Dedifferentiated amniotic fluid mesenchymal stem cell (primary cell): ENCODE measurements around the gene HOXB1.

Experiments
- DNase-seq: peaks from one replicate; pipeline ENCODE4 v3.0.0-alpha.2; 2016; ENCODE audit errors: extremely low spot score

The HOXB1 gene

GRCh38 chr17:48554412-48555257 is 23.8 kb upstream of the HOXB1 start:
- no peak for DNase-seq

DNA sequence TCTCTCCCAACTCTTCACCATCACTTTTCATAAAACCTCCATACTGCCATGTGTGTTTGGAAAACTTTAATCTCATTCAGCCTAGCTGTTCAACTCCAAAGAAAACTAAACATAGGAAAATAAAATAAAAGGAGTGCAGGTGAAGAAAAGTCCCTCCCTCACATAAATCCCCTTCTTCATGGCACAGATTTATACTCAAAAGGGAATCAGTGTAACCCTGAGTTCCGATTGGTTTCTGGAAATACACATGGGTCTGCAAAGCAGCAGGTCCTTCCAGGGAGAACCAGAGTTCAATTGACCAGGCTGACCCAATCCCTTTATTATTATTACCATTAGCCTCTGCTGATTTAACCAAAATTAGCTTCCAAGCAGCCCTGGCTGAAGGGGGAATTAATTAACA is 23.0 kb upstream of the HOXB1 start:
- DNase-seq, result no peak

GRCh38 chr17:48553190-48553547 is 22.4 kb upstream of the HOXB1 start:
- DNase-seq, result no peak

DNA sequence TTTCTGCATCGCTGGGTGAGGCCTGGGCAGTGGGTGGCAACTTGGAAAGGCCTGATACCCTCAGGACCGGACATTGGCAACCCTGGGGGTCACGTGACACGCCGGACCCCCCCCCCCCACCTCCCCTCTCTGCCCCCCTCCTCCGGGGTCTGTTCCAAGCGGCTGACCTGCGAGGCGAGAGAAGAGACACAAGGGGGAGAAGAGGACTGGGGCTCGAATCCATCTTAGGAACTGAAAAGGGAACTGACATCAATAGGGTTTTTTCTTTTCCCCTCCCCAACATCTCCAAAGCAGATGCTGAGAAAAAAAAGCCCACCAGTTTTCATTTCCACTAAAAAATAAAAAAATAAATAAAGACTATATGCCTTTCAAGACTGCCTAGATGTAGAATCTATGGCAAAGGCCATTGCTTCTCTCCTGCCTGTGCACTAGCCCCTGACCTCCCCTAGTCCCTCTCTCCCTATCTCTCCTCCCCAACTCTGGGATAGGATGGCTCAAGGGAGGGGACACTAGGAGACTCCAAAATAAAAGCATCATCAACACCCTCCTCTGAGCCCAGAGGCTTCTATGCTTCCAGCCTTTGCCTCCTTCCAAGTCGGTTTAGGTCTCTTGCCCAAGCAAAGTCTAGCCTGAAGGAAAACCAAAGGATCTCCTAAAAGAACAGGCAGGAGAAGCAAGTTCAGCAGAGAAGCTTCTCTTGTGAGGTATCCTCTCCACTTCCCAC is 21.8 kb upstream of the HOXB1 start:
- DNase-seq, result no peak

DNA sequence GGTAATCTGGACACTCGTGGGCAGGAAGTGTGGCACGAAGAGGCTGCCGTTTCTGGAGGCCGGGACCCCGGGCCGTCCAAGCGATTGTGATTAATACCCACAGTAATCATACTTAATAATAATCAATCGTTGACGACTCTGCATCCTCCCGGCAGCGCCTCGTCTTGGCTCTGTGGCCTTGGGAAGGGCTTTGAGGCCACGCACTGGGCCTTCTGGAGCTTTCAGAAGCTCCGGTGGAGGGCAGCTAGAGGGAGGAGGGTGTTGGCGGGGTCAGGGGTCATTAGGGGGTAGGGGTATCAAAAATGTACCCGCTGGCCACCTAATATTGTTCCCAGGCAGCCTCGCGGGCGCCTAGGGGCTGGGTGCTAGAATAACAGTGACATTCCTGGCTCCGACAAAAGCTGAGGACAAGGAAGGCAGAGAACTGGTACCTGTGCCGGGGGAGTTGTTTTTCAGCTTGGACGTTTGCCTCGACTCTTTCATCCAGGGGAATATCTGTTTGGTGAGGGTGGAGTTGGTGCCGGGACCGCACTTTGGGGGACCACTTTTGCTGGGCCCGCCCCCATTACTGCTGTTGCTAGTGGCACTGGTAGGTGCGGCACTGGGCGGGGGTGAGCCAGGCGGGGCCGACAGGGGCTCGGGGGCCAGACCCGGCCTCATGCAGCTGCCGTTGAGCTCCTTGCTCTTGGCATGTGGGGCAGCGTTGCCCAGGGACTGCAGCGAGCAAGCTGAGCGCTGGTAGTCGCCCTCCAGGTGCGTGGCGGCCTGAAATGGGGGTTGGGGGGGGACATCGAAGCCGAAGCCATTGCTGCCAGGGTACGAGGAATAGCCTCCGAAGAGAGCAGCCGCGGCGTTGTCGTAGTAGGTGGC is 21.0 kb upstream of the HOXB1 start:
- DNase-seq, result no peak

- DNase-seq, result no peak
Observed at GRCh38 chr17:48551214-48551555, 20.4 kb upstream of the HOXB1 start.

DNA sequence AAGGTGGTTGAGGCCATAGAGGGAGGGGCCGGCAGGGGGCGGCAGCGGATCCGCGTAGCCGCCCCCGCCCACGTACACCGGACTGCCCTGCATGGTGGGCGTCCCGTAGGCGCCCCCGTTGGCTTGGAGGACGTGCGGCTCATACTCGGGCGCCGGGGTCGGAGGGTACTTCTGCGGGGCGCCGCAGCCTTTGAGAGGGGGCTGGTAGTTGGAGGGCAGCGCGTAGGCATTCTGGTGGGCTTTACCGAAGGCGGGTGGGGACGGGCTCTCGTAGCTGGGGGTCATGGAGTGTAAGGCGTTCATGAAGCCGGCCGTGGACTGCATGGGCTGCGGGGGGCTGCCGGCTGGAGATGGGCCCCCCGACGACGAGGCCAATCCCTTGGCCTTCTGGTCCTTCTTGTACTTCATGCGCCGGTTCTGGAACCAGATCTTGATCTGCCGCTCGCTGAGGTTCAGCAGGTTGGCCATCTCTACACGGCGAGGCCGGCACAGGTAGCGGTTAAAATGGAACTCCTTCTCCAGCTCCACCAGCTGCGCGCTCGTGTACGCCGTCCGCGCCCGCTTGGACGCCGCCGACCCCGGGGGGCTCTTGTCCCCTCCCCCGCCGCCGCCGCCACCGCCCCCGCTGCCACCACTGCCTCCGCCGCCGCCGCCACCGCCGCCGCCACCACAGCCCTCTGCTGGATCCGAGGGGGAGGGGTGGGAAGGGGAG is 19.8 kb upstream of the HOXB1 start:
- DNase-seq, result no peak

GRCh38 chr17:48549914-48550501 is 19.2 kb upstream of the HOXB1 start:
- DNase-seq, result no peak

DNA sequence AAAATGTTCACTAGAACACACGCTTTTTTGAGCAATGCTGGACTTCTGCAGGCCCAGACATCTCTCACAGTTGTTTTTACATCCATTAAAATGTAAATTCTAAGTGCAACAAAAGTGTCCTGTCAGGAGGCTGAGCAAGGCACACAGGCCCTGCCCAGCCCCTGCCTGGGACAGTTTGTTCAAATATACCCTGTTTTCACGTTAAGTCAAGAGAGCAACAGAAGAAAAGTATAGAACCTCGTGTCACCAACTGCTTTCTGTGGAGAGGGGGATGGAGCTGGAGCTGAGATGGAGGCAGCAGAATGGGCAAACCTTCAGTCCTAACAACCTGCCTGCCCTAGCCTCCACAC is 18.4 kb upstream of the HOXB1 start:
- no peak for DNase-seq

DNA sequence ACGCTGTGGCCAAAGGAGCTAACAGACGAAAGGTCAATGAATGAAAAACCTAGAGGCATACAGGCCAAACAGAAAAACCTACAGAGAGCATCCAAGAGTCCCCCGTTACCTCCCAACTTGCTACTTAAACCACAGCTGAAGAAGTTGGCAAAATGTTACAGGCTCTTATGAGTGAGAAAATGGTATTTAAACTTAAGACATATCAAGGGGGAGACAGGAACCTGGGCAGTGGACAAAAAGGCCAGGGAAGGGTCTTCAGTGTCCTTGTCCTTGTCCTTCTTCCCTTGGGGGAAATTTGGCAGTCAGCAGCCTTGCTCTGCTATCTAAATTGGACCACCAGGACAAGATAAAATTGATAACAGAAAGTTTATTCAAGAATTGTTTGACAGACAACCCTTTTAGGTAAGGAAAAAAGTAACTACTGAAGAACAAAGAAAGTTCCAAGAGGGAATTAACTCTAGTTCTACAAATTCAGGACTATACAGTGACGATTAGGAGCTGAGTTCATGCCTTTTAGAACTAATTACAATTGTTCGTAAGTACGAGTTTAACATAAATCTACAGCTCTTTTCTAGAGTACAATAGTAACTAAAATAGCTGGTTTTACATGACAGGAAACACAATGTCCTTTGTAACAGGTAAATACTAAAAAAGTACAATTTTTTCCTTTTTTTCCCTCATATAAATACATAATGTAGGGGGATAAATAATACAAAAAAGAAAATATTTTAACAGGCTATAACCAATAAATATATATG is 17.9 kb upstream of the HOXB1 start:
- DNase-seq, result no peak

- no peak for DNase-seq
Observed at GRCh38 chr17:48547808-48548522, 17.2 kb upstream of the HOXB1 start.

- DNase-seq, result no peak
Observed at GRCh38 chr17:48546924-48547807, 16.4 kb upstream of the HOXB1 start.

- DNase-seq, result no peak
Observed at GRCh38 chr17:48546137-48546923, 15.5 kb upstream of the HOXB1 start.

DNA sequence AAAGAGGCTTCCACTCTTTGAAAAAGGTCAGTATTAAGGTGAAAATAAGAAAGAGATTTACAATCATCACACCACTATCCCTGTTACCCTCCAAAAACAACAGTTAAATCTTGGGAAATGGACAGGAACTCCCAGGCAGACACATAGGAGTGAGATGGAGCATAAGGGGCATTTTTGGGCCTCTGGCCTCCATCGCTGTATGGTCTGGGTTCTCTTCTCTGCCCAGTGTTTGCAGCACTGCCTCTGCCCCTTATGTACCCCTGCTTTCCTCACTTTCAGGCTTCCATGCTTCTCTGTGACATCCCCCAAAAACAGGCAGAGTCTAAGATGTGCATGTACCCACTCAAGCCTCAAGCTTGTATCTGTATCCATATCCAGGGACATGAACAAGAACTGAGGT is 14.7 kb upstream of the HOXB1 start:
- no peak for DNase-seq

GRCh38 chr17:48545022-48545375 is 14.2 kb upstream of the HOXB1 start, which contains the start of gene HOXB2:
HOXB2 (minus strand) TSS chr17:48545109; CDS start chr17:48544911, 198 bp downstream.
- no peak for DNase-seq

DNA sequence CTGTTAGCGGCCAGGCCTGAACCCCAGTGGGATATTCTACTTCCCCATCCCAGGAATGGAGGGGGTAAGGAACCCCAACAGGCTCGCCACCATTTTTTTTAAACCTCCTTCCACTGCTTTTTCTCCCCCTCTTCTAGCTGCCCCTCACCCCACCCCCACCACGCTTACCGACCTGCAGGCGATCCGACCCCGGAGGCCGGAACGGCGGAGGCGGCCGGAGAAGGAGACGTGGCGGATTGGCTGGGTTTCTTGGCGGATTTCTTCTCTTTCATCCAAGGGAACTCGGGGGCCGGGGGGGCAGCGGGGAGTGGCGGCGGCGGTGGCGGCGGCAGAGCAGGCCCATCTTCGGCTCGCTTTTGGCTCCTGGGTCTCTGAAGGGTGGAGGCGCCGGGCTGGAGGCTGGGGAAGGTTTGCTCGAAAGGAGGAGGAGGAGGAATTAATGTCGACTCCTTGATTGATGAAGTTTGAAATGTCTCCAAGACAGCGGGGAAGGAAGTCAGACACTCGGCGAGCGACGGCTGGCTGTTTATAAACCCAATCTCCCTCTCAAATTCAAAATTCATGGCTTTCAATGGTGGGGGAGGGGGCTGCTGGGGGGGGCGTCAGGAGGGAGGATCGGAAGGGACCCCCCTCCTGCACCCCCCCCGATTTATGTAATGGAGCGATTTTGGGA is 13.7 kb upstream of the HOXB1 start:
- no peak for DNase-seq

GRCh38 chr17:48543854-48544348 is 13.1 kb upstream of the HOXB1 start:
- no peak for DNase-seq
